NCI-H2081 treated with DMSO at 0.1 percent for 48 hours (cell line): ENCODE results near the gene GTF3C1.

ENCODE experiments used
- DNase-seq: peaks from one replicate; lab custom pipeline; 2025; lab: John Stamatoyannopoulos, UW

The GTF3C1 gene

GRCh38 chr16:27566417-27566816 lies 16.7 kb upstream of the GTF3C1 start:
- no peak for DNase-seq

- DNase-seq = no peak
These were observed 14.5 kb upstream of the GTF3C1 start for GRCh38 chr16:27564224-27564623.

- DNase-seq = no peak
These were observed 11.5 kb upstream of the GTF3C1 start for GRCh38 chr16:27561216-27561615.

- no peak for DNase-seq
These were observed 9.2 kb upstream of the GTF3C1 start for GRCh38 chr16:27558932-27559331.

- DNase-seq = no peak
These were observed 8.7 kb upstream of the GTF3C1 start for GRCh38 chr16:27558434-27558833.

GRCh38 chr16:27556471-27556870 lies 6.8 kb upstream of the GTF3C1 start:
- DNase-seq = no peak

GRCh38 chr16:27551036-27551435 lies 1.3 kb upstream of the GTF3C1 start:
- no peak for DNase-seq

- DNase-seq = no peak
These were observed 838 bp upstream of the GTF3C1 start for GRCh38 chr16:27550582-27550920.

GRCh38 chr16:27549464-27549745 lies 308 bp downstream of the GTF3C1 start:
- no peak for DNase-seq

GRCh38 chr16:27547851-27548250 lies 1.9 kb downstream of the GTF3C1 start:
- DNase-seq = no peak

- no peak for DNase-seq
These were observed 2.6 kb downstream of the GTF3C1 start for GRCh38 chr16:27547134-27547533.

- DNase-seq = no peak
These were observed 5.0 kb downstream of the GTF3C1 start for GRCh38 chr16:27544671-27545070.

- DNase-seq = no peak
These were observed 5.9 kb downstream of the GTF3C1 start for GRCh38 chr16:27543801-27544200.

- no peak for DNase-seq
These were observed 10.1 kb downstream of the GTF3C1 start for GRCh38 chr16:27539636-27540035.

GRCh38 chr16:27539120-27539519 lies 10.6 kb downstream of the GTF3C1 start:
- DNase-seq = no peak

GRCh38 chr16:27538528-27538927 lies 11.2 kb downstream of the GTF3C1 start:
- DNase-seq = no peak

- no peak for DNase-seq
These were observed 15.5 kb downstream of the GTF3C1 start for GRCh38 chr16:27534256-27534655.

- no peak for DNase-seq
These were observed 17.6 kb downstream of the GTF3C1 start for GRCh38 chr16:27531826-27532800.

GRCh38 chr16:27531186-27531585 lies 18.5 kb downstream of the GTF3C1 start:
- DNase-seq = no peak

- DNase-seq = no peak
These were observed 19.8 kb downstream of the GTF3C1 start for GRCh38 chr16:27529962-27530361.

- DNase-seq = no peak
These were observed 21.4 kb downstream of the GTF3C1 start for GRCh38 chr16:27528294-27528693.

GRCh38 chr16:27526180-27526579 lies 23.5 kb downstream of the GTF3C1 start:
- DNase-seq = no peak

GRCh38 chr16:27522173-27522707 lies 27.5 kb downstream of the GTF3C1 start:
- no peak for DNase-seq
